Stimulated activated CD4-positive, alpha-beta T cell treated with anti-CD3 and anti-CD28 coated beads, TNF-alpha, amount 100 ng/mL, for 1 hour (primary cell): ENCODE measurements around the gene DAO.

Experiments used
- DNase-seq, 3 donors: peaks; one replicate each; pipeline ENCODE4 v3.0.0-alpha.2; 2020; ENCODE audit warnings: low read depth in 3 of 3, low spot score in 1 of 3

DAO gene

DNA sequence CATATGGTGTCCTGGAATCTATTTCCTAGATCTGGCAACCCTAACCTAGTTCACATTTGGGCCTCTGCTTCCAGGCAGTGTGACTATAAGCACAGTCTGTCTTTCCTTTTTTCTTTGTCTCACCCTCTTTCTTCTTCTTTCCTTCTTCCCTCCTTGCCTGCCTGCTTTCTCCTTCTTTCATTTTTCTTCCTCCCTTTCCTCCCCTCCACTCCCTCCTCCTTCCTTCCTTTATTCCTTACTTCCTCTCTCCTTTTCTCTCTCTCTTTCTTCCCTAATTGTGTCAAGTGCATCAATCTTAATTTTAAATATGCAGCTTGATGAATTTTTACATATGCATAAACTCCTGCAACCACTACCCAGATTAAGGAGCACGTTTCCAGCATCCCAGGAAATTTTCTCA lies 4.6 kb upstream of the DAO start:
- no peak for DNase-seq

DNA sequence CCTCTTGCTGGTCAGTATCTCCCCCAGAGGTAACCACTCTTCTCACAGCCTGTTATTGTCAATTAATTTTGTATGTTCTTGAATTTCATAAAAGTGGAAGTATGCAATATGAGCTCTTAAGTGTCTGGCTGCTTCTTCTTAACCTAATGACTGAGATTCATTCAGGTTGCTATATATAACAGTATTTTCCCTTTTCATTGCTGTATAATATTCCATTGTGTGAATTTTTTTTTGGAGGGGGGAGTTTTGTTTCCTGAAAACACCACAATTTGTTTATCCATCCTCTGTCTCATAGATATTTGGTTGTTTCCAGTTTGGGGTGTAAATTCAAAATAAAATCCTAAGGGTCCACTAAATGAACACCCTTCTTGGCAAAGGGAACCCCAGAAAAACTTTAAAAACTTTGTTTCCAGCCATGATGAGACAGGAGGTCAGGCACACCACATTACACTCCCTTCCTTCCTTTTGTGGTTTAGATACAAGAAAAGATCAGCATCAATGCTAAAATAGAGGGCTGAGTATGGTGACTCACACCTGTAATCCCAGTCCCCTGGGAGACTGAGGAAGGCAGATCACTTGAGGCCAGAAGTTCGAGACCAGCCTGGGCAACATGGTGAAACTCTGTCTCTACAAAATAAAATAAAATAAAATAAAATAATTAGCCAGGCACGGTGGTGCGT lies 4.1 kb upstream of the DAO start:
- DNase-seq = no peak

DNA sequence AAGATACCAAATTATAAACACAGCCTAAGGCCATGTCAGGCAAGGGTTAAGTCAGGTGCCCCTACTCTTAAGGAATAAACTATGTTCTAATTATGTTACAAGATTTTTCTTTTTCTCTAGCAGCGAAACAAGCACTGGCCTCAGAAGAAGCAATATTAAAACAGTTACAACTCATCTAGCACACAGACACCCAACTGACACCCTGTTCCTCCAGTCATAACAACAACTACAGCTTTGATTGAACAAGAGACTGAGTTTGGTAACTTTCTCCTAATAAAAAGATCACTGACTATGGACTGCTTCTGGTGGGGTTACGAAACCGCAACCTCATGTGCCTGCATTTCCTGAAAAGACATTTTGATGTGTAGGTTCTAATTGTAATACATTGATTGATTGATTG lies 3.3 kb upstream of the DAO start:
- no peak for DNase-seq

DNA sequence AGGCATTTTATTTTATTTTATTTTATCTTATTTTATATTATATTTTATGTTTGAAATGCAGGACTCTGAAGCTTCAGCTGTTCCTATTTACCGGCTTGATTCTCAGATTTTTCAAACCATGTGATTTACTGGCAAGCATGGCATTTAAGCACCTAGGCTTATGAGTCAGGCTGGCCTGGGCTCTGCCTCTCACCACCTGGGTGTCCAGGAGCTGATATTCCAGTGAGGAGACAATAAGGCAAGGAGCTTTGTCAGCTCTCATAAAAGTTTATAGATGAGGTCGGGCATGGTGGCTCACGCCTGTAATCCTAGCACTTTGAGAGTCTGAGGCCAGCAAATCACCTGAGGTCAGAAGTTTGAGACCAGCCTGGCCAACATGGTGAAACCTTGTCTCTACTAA lies 2.1 kb downstream of the DAO start:
- DNase-seq = no peak

DNA sequence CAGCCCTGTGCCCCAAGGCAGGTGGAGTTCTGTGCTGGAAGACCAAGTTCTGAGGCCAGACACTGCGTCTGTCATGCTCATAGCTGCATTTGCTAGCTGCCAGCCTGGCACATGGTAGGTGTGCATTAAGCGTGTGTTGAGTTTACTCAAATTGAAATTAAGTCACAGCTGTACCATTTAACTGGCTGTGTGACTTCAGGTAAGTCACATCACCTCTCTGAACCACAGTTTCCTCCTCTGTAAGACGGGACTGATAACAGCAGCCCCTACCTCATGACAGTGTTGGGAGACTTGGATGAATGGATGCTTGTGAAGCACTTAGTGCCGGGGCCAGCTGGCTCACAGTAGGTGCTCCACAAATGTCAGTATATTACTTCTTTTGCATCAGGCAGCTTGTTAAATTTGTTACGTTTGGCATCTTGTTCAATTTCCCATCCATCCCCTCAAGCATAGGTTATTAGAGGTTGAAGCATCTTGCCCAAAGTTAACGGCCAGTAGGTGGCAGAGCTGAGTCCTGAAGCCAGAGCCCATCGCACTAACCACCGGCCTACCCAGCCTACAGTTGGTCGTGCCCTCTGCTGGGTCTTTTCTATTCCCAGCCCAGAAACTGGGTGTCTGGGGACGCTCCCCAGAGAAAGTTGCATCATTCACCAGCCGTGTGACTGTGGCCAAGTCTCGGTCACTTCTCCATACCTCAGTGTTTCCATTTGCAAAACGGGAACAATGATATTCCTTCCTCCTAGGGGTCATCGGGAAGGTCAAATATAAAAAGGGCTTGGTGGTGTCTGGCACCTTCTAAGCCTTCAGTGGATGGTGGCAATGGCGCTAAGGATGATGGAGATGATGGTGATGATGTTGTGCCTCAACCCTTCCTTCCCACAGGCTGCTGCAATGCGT lies 4.5 kb downstream of the DAO start:
- DNase-seq = peak; percentile 12 to 51 (median 12)

DNA sequence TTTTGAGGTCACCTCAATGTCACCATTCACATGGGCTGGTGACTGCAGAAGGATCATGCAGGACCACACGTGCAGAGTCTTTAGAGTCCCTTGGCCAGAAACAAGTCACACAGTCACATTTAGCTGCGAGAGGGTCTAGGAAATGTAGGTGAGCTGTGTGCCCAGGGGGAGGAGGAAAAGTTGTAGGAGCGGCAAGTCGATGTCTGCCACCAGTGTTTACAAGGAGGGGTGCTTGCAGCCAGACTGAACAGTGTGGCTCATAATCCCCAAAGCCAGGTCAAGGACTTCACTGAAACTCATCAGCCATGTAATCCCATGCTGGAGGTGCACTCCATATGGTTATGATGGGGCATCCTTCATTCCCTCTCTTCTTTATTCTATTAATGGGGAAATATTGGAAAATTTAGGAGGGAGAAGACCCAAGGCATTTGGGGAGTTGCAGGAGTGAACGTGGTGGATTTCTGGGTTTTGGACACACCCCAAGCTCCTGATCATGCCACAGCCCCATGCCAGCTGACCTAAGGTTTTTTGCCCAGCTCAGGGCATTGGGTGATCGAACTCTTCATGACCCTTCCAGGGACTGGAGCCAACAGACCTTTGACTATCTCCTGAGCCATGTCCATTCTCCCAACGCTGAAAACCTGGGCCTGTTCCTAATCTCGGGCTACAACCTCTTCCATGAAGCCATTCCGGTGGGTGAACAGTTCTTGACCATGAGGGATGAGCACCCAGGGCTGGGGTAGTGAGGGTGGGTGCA lies 7.2 kb downstream of the DAO start:
- DNase-seq = no peak

DNA sequence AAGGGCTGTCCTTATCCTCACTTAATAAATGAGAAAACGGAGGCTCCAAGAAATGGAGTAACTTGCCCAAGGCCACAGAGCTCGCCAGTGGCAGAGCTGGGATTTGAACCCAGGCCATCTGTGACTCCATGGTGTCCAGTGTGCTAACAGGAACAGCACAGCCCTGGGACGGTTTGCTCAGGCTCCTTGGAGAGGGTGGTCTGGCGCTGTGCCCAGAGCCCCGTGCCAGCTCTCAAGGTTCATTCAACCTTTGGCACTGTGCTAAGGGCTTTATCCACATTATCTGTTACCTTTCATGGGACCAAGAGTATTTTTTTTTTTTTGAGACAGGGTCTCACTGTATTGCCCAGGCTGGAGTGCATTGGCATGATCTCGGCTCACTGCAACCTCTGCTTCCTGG lies 8.1 kb downstream of the DAO start:
- DNase-seq = no peak

DNA sequence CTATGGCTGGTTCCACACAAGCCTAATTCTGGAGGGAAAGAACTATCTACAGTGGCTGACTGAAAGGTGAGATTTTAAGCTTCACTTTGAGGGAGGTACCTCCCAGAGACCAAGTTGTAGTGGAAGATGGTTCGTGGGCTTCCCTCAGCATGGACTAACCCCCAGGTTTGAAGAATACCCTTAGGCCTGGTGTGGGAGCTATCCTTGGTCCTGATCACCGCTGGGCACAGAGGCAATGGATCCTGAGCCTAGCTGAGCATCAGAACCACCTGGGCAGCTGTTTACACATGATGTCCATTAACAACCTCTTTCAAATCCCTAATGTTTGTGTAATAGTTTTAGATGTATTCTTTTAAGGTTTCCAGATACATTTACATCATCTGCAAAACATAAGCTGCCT lies 10.3 kb downstream of the DAO start:
- no peak for DNase-seq

DNA sequence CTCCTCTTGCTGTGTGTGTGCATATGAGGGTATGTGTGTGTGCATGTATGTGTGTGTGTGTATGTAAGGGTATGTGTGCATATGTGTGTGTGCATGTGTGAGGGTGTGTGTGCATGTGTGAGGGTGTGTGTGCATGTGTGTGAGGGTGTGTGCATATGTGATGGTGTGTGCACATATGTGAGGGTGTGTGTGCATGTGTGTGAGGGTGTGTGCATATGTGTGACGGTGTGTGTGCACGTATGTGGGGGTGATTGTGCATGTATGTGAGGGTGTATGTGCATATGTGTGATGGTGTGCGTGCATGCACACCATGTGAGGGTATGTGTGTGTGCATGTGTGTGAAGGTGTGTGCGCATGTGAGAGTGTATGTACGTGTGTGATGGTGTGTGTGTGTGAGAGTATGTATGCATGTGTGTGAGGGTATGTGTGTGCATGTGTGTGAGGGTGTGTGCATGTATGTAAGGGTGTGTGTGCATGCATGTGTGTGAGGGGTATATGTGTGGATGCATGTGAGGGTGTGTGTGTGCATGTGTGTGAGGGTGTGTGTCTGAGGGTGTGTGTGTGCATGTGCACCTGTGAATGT lies 15.4 kb downstream of the DAO start:
- no peak for DNase-seq

DNA sequence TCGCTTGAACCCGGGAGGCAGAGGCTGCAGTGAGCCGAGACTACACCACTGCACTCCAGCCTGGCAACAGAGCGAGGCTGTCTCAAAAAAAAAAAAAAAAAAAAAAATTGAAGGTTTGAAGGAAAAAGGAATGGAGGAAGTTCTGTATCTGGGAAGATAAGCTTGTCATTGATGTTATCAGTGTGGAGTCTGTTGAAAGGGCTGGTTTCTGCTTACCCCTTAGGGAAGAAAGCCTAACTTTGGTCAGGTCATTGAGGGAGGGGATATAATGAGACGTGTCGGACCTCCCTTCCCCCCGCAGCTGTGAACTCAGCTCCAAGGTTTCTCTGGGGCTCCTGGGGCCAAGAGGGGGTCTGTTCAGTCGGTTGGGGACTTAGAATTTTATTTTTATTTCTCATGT lies 16.4 kb downstream of the DAO start:
- DNase-seq = no peak

DNA sequence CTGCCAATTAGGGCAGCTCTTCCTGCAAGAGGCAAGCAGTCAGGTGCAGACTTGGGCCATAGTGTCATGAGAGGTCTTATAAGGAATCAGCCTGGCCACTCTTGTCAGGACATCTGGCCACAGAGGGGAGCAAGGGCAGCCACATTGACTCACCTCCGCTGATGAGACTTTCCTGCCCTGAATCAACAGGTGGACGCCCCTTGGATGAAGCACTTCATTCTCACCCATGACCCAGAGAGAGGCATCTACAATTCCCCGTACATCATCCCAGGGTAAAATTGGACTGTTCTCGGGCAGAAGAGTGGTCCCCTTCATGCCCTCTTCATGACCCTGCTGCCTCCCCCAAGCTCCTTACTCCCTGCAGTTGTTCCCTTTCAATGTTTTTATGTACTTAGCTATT lies 16.9 kb downstream of the DAO start:
- no peak for DNase-seq

DNA sequence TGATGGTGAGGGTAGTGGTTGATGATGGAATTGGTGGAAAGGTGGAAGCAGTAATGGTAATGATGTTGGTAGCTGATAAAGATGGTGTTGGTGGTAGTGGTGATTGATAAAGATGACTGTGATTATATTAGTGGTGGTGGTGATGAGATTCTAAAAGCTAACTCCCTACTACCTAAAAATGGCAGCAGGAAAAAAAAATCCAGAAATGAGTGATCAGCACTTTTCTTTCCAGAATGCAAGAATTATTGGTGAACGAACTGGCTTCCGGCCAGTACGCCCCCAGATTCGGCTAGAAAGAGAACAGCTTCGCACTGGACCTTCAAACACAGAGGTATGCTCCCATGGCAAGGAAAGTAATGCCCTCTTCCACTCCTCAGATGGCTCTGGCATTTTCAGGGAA lies 19.3 kb downstream of the DAO start:
- DNase-seq = no peak

DNA sequence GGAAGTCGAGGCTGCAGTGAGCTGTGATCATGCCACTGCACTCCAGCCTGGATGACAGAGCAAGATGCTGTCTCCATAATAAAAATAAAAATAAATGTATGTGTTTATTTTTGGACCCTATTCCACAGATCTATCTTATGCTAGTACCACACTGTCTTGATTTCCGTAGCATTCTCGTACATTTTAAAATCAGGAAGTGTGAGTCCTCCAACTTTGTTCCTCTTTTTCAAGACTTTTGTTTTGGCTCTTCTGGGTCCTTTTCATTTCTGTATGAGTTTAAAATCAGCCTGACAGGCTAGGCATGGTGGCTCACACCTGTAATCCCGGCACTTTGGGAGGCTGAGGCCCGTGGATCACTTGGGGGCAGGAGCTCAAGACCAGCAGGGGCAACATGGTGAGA lies 25.8 kb downstream of the DAO start:
- DNase-seq = no peak

DNA sequence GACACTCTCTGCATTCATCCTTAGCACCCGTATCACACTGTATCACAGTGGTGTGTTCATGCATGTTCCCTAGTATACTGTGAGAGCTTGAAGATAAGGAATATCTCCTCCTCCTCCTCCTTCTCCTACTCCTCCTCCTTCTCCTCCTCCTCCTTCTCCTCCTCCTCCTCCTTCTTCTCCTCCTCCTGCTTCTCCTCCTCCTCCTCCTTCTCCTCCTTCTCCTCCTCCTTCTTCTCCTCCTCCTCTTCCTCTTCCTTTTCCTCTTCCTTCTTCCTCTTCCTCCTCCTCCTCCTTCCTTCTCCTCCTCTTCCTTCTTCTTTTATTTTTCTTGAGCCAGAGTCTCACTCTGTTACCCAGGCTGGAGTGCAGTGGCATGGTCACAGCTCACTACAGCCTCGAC lies 27.1 kb downstream of the DAO start:
- no peak for DNase-seq

DNA sequence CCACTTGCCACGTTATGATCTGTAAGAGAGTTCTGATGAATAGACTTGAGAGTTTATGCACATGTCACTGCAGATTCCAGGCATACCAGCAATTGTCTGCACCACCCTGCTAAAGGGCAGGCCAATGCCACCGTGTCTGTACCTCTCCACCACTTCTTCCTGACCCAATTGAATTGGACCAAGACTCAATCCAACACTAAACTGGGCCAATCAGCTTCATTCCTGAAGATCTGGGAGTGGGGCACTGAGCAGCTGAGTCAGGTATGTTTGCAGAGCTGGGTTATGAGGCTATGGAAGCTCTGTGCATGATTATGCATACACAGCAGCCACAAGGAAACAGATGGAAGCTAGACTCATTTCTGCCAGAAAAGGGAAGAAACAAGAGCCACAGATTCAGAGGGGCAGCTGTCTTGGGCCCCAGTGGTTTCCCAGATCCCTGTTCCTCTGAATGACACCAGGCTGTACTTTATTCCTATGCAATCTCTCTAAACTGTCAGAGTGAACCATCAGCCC lies 28.0 kb downstream of the DAO start:
- DNase-seq = no peak

DNA sequence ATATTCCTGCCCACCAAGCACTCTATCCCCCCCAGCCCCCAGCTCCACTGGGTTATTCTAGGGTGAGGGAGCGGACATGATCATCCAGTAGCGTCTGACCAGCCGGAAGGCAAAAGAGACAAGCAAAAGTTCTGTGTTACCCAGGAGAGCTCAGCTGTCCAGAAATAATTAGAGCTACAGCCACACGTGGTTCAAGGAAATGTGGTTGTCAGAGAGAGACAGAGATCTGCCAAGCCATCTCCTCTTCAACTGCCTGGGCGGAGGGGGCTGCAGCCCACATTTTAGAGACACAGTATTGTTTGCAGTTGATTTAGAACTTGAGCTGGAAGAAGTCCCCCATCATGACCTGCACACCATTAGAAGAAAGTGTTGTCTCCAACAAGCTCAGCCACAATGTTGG lies 30.4 kb downstream of the DAO start:
- DNase-seq = no peak

DNA sequence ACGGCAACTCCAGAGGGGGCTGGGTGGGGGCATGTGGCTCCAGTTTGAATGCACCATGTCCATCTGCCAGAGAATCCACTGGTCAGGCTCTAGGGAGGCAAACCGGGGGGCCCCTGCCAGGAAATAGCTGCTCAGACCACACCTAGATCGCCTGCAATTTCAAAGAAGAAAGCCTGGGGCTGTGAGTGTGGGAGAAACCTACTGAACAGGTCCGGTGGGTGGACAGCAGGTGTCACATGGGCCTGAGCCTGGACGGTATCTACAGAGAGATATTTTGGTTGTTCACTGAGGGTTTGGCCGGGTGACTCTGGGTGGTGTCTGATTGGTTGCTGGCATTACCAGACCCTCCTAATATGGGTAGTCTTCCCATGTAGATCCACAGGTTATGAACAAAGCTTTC lies 32.0 kb downstream of the DAO start:
- DNase-seq = no peak

DNA sequence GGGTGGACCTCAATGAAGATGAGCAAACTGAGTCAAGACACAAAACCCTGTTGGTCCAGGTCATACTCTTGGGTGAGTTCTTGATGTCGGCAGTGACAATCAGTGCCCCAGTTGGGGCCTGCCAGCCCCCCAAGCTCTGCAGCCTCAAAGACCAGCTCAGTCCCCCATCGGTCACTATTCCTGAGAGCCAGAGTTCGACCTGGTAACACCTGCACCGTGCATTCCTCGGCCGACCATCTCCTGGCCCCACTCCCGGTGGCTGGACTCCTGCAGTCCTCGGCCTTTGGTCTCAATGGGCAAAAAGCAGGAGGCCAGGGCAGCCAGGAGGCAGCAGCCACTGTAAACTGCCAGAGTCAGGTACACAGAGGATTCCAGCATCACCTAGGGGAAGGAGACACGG lies 32.5 kb downstream of the DAO start:
- DNase-seq = no peak

DNA sequence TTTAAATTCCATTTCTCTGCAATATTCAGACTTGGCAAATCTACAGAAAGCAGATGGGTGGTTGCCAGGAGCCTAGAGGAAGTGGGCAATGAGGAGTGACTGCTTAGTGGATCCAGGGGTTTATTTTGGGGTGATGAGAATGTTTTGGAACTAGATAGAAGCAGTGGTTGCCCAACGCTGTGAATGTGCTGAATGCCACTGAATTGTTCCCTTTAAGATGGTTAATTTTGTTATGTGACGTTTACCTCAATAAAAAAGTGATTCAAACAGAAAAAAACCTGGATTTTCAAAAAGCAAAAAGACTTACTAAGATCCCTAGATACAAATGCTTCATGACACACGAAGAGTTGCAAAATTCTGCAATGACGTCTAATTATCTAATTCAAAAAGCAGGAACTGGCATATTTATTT lies 34.2 kb downstream of the DAO start:
- DNase-seq = no peak

DNA sequence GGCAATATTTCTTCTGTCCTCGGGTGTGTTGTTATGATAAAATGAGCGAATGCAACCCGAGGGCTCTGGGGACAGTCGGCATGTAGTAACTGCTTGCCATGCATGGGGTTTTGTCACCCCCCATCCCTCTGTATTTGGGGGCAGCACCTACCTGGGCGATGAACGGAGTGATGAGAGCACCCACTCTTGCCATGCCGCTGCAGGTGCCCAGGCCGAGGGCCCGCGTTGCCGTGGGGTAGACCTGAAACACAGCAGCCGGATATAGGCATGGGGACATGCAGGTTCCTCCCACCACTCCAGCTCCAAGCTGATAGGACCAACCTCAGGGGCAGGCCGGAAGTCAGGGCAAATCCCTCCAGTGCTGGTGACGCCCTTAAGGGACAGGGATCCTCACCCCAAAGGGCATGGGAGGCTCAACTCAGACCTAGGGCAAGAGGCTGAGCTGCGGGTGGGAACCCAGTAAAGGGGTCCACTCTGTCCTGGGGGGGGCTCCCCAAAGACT lies 35.8 kb downstream of the DAO start:
- no peak for DNase-seq

DNA sequence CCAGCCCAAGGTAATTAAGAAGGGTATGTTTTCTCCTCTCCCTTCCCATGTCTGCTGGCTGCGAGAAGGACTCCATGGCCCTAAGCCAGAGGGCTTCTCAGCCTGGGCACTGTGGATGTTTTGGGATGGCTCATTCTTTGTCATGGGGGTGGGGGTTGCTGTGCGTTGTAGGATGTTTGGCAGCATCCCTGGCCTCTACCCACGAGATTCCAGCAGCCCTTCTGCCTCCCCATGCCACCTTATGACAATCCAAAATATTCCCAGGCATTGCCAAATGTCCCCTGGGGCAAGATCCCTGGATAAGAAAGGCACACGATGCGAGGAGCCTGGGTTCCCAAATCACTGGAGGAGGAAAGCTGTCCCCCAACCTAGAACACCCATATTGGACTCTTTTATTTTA lies 36.4 kb downstream of the DAO start:
- DNase-seq = no peak
